ENCODE data around the gene PRR7.

The PRR7 gene

GRCh38 chr5:177432839-177433657, 13.6 kb upstream of the PRR7 start:
- Histone ChIP-seq H3K4me3 (ENCODE audit: low read depth, low read length) (no peak overlapping the region), H3K27me3 (ENCODE audit: control insufficient read depth, insufficient read depth, low read length) (no peaks in the 10 kb centered on the region), H3K9me3 (ENCODE audit: control insufficient read depth, insufficient read depth, low read length) (no peaks in the 10 kb centered on the region), H3K36me3 (ENCODE audit: control insufficient read depth, insufficient read depth, low read length) (peaks cover 78% of the 10 kb centered on the region), H3K9ac (ENCODE audit: low read depth, low read length) (no peak overlapping the region), H3K4me1 (ENCODE audit: control insufficient read depth, insufficient read depth, low read length) (peaks cover 6% of the 10 kb centered on the region)

- no peak overlapping the region for H3K4me3 ChIP-seq (ENCODE audit: low read depth, low read length)
- H3K36me3 ChIP-seq (ENCODE audit: control insufficient read depth, insufficient read depth, low read length): peaks cover 83% of the 10 kb centered on the region
Measured at GRCh38 chr5:177433658-177434217, 12.9 kb upstream of the PRR7 start.

GRCh38 chr5:177434437-177434836, 12.2 kb upstream of the PRR7 start:
- H3K4me3 ChIP-seq (ENCODE audit: low read depth, low read length): no peak overlapping the region
- H3K4me1 ChIP-seq (ENCODE audit: control insufficient read depth, insufficient read depth, low read length): peaks cover 3% of the 10 kb centered on the region
- no peaks in the 10 kb centered on the region for H3K9me3 ChIP-seq (ENCODE audit: control insufficient read depth, insufficient read depth, low read length)
- no peak overlapping the region for H3K9ac ChIP-seq (ENCODE audit: low read depth, low read length)
- peaks cover 83% of the 10 kb centered on the region for H3K36me3 ChIP-seq (ENCODE audit: control insufficient read depth, insufficient read depth, low read length)
- H3K27me3 ChIP-seq (ENCODE audit: control insufficient read depth, insufficient read depth, low read length): no peaks in the 10 kb centered on the region

More at GRCh38 chr5:177433658-177434217, 12.9 kb upstream of the PRR7 start:
- no peak overlapping the region for H3K9ac ChIP-seq (ENCODE audit: low read depth, low read length)
- H3K4me1 ChIP-seq (ENCODE audit: control insufficient read depth, insufficient read depth, low read length): peaks cover 6% of the 10 kb centered on the region
- H3K27me3 ChIP-seq (ENCODE audit: control insufficient read depth, insufficient read depth, low read length): no peaks in the 10 kb centered on the region
- no peaks in the 10 kb centered on the region for H3K9me3 ChIP-seq (ENCODE audit: control insufficient read depth, insufficient read depth, low read length)

- Histone ChIP-seq H3K9ac (ENCODE audit: low read depth, low read length) (no peak overlapping the region), H3K27me3 (ENCODE audit: control insufficient read depth, insufficient read depth, low read length) (no peaks in the 10 kb centered on the region), H3K4me3 (ENCODE audit: low read depth, low read length) (no peak overlapping the region), H3K4me1 (ENCODE audit: control insufficient read depth, insufficient read depth, low read length) (peaks cover 4% of the 10 kb centered on the region), H3K9me3 (ENCODE audit: control insufficient read depth, insufficient read depth, low read length) (no peaks in the 10 kb centered on the region), H3K36me3 (ENCODE audit: control insufficient read depth, insufficient read depth, low read length) (peaks cover 81% of the 10 kb centered on the region)
Measured at GRCh38 chr5:177434942-177435738, 11.5 kb upstream of the PRR7 start.

- H3K4me1 ChIP-seq (ENCODE audit: control insufficient read depth, insufficient read depth, low read length): peaks cover 7% of the 10 kb centered on the region
- H3K9me3 ChIP-seq (ENCODE audit: control insufficient read depth, insufficient read depth, low read length): no peaks in the 10 kb centered on the region
- no peak overlapping the region for H3K4me3 ChIP-seq (ENCODE audit: low read depth, low read length)
- H3K36me3 ChIP-seq (ENCODE audit: control insufficient read depth, insufficient read depth, low read length): peaks cover 80% of the 10 kb centered on the region
- no peak overlapping the region for H3K9ac ChIP-seq (ENCODE audit: low read depth, low read length)
- H3K27me3 ChIP-seq (ENCODE audit: control insufficient read depth, insufficient read depth, low read length): no peaks in the 10 kb centered on the region
Measured at GRCh38 chr5:177435847-177436536, 10.6 kb upstream of the PRR7 start.

- H3K4me3 ChIP-seq (ENCODE audit: low read depth, low read length): no peak overlapping the region
- no peak overlapping the region for H3K9ac ChIP-seq (ENCODE audit: low read depth, low read length)
- H3K9me3 ChIP-seq (ENCODE audit: control insufficient read depth, insufficient read depth, low read length): no peaks in the 10 kb centered on the region
- peaks cover 7% of the 10 kb centered on the region for H3K4me1 ChIP-seq (ENCODE audit: control insufficient read depth, insufficient read depth, low read length)
- peaks cover 72% of the 10 kb centered on the region for H3K36me3 ChIP-seq (ENCODE audit: control insufficient read depth, insufficient read depth, low read length)
- no peaks in the 10 kb centered on the region for H3K27me3 ChIP-seq (ENCODE audit: control insufficient read depth, insufficient read depth, low read length)
Measured at GRCh38 chr5:177437623-177438022, 9.0 kb upstream of the PRR7 start.

GRCh38 chr5:177438468-177438867, 8.1 kb upstream of the PRR7 start:
- Histone ChIP-seq H3K9ac (ENCODE audit: low read depth, low read length) (no peak overlapping the region), H3K36me3 (ENCODE audit: control insufficient read depth, insufficient read depth, low read length) (peaks cover 63% of the 10 kb centered on the region)

GRCh38 chr5:177439518-177440053, 7.0 kb upstream of the PRR7 start:
- Histone ChIP-seq H3K27me3 (ENCODE audit: control insufficient read depth, insufficient read depth, low read length) (no peaks in the 10 kb centered on the region), H3K36me3 (ENCODE audit: control insufficient read depth, insufficient read depth, low read length) (peaks cover 52% of the 10 kb centered on the region), H3K9ac (ENCODE audit: low read depth, low read length) (no peak overlapping the region), H3K9me3 (ENCODE audit: control insufficient read depth, insufficient read depth, low read length) (no peaks in the 10 kb centered on the region), H3K4me1 (ENCODE audit: control insufficient read depth, insufficient read depth, low read length) (peaks cover 7% of the 10 kb centered on the region), H3K4me3 (ENCODE audit: low read depth, low read length) (no peak overlapping the region)

More at GRCh38 chr5:177438468-177438867, 8.1 kb upstream of the PRR7 start:
- H3K4me3 ChIP-seq (ENCODE audit: low read depth, low read length): no peak overlapping the region
- no peaks in the 10 kb centered on the region for H3K9me3 ChIP-seq (ENCODE audit: control insufficient read depth, insufficient read depth, low read length)
- H3K4me1 ChIP-seq (ENCODE audit: control insufficient read depth, insufficient read depth, low read length): peaks cover 7% of the 10 kb centered on the region
- H3K27me3 ChIP-seq (ENCODE audit: control insufficient read depth, insufficient read depth, low read length): no peaks in the 10 kb centered on the region

- peaks cover 3% of the 10 kb centered on the region for H3K27me3 ChIP-seq (ENCODE audit: control insufficient read depth, insufficient read depth, low read length)
- no peak overlapping the region for H3K4me3 ChIP-seq (ENCODE audit: low read depth, low read length)
- H3K4me1 ChIP-seq (ENCODE audit: control insufficient read depth, insufficient read depth, low read length): peaks cover 9% of the 10 kb centered on the region
- no peaks in the 10 kb centered on the region for H3K9me3 ChIP-seq (ENCODE audit: control insufficient read depth, insufficient read depth, low read length)
- H3K9ac ChIP-seq (ENCODE audit: low read depth, low read length): no peak overlapping the region
- H3K36me3 ChIP-seq (ENCODE audit: control insufficient read depth, insufficient read depth, low read length): peaks cover 44% of the 10 kb centered on the region
Measured at GRCh38 chr5:177440211-177440989, 6.2 kb upstream of the PRR7 start.

- peaks cover 7% of the 10 kb centered on the region for H3K27me3 ChIP-seq (ENCODE audit: control insufficient read depth, insufficient read depth, low read length)
- H3K9ac ChIP-seq (ENCODE audit: low read depth, low read length): no peak overlapping the region
- H3K4me3 ChIP-seq (ENCODE audit: low read depth, low read length): no peak overlapping the region
- H3K9me3 ChIP-seq (ENCODE audit: control insufficient read depth, insufficient read depth, low read length): no peaks in the 10 kb centered on the region
- peaks cover 14% of the 10 kb centered on the region for H3K4me1 ChIP-seq (ENCODE audit: control insufficient read depth, insufficient read depth, low read length)
- peaks cover 36% of the 10 kb centered on the region for H3K36me3 ChIP-seq (ENCODE audit: control insufficient read depth, insufficient read depth, low read length)
Measured at GRCh38 chr5:177440990-177441780, 5.4 kb upstream of the PRR7 start.

Measured in iPS-15b (cell line).